ENCODE results near the gene ASAP2. TPM values are rescaled to one million over a fixed set of nuclear protein-coding genes. Genes with fewer than 3 reads are reported as not detected.
A peak's percentile ranks its signal among the peaks of the same experiment; 100 is the strongest.

ASAP2 gene
- total RNA-seq, 1 donor, result 66.2 TPM

DNA sequence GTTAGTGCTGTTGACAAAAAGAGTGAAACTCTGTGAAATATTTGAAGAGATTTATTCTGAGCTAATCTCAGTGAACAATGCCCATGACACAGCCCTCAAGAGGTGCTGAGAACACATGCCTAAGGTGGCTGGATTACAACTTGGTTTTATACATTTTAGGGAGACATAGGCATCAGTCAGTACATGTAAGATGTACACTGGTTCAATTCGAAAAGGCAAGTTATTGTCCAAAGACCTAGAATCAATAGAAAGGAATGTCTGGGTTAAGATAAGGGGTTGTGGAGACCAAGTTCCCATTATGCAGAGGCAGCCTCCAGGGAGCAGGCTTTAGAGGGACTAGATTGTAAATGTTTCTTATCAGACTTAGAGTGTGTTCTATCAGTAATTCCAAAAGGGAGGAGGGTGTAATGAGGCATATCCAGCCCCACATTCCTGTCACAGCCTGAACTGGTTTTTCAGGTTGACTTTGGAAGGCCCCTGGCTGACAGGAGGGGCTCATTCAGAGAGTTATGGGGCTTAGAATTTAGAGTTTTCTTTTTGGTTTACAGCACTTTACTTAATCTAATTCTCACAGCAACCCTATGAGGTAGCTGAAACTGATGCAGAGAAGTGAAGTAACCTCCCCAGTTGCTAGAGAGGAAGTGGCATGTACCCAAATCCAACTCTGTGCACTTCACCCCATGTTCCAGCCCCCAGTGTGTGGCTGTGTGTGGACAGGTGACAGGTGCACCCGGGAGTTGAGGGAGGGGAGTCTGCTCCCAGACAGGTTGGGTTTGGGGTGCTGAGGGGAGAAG is 28.3 kb upstream of the ASAP2 start:
- no peak for DNase-seq (ENCODE audit: insufficient read length, low spot score, missing footprints)
- Histone ChIP-seq H3K79me2 (ENCODE audit: insufficient read depth, low read length) (no peaks in the 10 kb centered on the region), H3K4me1 (ENCODE audit: insufficient read depth, low read length) (peaks cover 37% of the 10 kb centered on the region), H2AFZ (ENCODE audit: low read length) (peak overlapping the region; percentile 58), H3K9me3 (ENCODE audit: low read depth, low read length) (no peaks in the 10 kb centered on the region), H3K27ac (ENCODE audit: low read depth, low read length) (peak overlapping the region; percentile 98), H3K36me3 (ENCODE audit: insufficient read depth, low read length) (no peaks in the 10 kb centered on the region), H3K4me3 (ENCODE audit: insufficient read depth, low read length) (no peak overlapping the region), H3K27me3 (ENCODE audit: insufficient read depth, low read length) (no peaks in the 10 kb centered on the region), H3K4me2 (ENCODE audit: insufficient read depth, low read length) (peak overlapping the region; percentile 71), H4K20me1 (ENCODE audit: insufficient read depth, low read length) (no peaks in the 10 kb centered on the region)
- TF ChIP-seq, protein P1, sequence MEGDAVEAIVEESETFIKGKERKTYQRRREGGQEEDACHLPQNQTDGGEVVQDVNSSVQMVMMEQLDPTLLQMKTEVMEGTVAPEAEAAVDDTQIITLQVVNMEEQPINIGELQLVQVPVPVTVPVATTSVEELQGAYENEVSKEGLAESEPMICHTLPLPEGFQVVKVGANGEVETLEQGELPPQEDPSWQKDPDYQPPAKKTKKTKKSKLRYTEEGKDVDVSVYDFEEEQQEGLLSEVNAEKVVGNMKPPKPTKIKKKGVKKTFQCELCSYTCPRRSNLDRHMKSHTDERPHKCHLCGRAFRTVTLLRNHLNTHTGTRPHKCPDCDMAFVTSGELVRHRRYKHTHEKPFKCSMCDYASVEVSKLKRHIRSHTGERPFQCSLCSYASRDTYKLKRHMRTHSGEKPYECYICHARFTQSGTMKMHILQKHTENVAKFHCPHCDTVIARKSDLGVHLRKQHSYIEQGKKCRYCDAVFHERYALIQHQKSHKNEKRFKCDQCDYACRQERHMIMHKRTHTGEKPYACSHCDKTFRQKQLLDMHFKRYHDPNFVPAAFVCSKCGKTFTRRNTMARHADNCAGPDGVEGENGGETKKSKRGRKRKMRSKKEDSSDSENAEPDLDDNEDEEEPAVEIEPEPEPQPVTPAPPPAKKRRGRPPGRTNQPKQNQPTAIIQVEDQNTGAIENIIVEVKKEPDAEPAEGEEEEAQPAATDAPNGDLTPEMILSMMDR (IDR thresholded peaks at IDR 0.05; ENCODE audit: extremely low read depth, low read depth, low read length), result no peak

DNA sequence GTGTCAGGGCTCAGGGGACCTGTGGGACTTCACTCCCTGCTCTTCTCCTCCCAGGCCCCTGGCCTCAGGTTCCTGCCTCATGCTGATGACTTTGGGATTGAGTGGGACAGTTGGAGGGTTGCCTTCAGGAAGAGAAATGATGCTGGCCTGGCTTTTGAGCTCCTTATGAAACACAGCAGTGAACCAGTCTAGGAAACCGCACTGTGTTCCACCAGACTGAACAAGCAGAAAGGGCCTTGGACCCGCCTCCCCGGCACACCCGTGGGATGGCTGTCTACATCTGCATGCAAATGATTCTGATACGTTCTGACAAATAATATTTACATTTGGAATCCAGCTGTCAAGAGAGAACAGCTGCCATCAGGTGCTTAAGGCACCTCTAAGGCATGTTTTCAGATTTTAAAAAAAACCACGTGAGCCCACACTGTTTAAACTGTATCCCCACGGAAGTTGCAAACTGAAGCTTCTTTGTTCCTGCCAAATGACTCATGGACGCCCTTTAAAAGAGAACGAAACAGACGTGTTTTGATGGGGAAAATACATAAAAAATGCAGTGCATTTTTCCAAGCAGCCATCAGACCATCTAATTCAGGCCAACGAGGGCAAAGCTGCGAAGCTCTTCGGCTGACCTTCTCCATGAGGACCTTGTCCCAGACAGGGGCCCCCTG is 27.6 kb upstream of the ASAP2 start:
- H4K20me1 ChIP-seq (ENCODE audit: insufficient read depth, low read length), result no peaks in the 10 kb centered on the region
- H3K79me2 ChIP-seq (ENCODE audit: insufficient read depth, low read length), result no peaks in the 10 kb centered on the region
- H3K9me3 ChIP-seq (ENCODE audit: low read depth, low read length), result no peaks in the 10 kb centered on the region
- peak overlapping the region; percentile 98 for H3K27ac ChIP-seq (ENCODE audit: low read depth, low read length)
- H3K27me3 ChIP-seq (ENCODE audit: insufficient read depth, low read length), result no peaks in the 10 kb centered on the region
- H3K4me1 ChIP-seq (ENCODE audit: insufficient read depth, low read length), result peaks cover 37% of the 10 kb centered on the region
- H2AFZ ChIP-seq (ENCODE audit: low read length), result peak overlapping the region; percentile 58
- H3K4me3 ChIP-seq (ENCODE audit: insufficient read depth, low read length), result peak overlapping the region; percentile 40
- H3K4me2 ChIP-seq (ENCODE audit: insufficient read depth, low read length), result peak overlapping the region; percentile 71
- peak; percentile 92 for DNase-seq (ENCODE audit: insufficient read length, low spot score, missing footprints)
- no peaks in the 10 kb centered on the region for H3K36me3 ChIP-seq (ENCODE audit: insufficient read depth, low read length)
- TF ChIP-seq, protein P1 (IDR thresholded peaks at IDR 0.05; ENCODE audit: extremely low read depth, low read depth, low read length), result no peak

DNA sequence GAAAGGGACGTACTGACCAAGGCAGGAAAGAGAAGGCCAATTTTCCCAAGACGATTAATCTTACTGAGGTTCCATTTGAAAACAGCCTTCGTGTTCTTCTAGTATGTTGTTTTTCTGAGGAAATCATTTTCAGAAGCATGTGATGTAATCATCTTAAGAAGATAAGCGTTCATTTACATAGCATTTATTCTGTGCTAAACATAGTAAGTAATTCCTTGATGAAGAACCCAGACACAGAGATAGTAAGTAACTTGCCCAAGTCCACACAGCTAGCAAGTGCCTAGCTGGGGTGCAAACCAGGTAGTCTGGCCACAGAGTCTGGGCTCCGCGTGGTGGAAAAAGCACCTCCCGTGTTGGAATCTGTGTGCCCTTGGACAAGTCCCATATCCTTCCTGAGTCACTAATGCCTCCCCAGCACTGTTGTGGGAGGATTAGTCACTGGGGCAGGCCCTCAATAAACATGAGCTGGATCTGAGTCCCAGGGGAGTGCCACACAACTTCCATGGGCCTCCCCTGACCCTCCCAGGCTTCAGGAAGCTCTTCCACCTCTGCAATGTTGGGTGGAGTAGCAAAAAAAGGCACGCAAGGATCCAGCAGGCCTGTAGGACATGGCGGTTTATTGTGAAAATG is 26.9 kb upstream of the ASAP2 start:
- H3K27me3 ChIP-seq (ENCODE audit: insufficient read depth, low read length), result no peaks in the 10 kb centered on the region
- TF ChIP-seq, protein P1 (IDR thresholded peaks at IDR 0.05; ENCODE audit: extremely low read depth, low read depth, low read length), result no peak
- no peaks in the 10 kb centered on the region for H3K9me3 ChIP-seq (ENCODE audit: low read depth, low read length)
- no peaks in the 10 kb centered on the region for H3K79me2 ChIP-seq (ENCODE audit: insufficient read depth, low read length)
- H4K20me1 ChIP-seq (ENCODE audit: insufficient read depth, low read length), result no peaks in the 10 kb centered on the region
- H3K36me3 ChIP-seq (ENCODE audit: insufficient read depth, low read length), result no peaks in the 10 kb centered on the region
- DNase-seq (ENCODE audit: insufficient read length, low spot score, missing footprints), result peak; percentile 95
- H3K4me2 ChIP-seq (ENCODE audit: insufficient read depth, low read length), result peak overlapping the region; percentile 71
- H2AFZ ChIP-seq (ENCODE audit: low read length), result peak overlapping the region; percentile 58
- peak overlapping the region; percentile 40 for H3K4me3 ChIP-seq (ENCODE audit: insufficient read depth, low read length)
- H3K27ac ChIP-seq (ENCODE audit: low read depth, low read length), result peak overlapping the region; percentile 98
- H3K4me1 ChIP-seq (ENCODE audit: insufficient read depth, low read length), result peaks cover 34% of the 10 kb centered on the region

DNA sequence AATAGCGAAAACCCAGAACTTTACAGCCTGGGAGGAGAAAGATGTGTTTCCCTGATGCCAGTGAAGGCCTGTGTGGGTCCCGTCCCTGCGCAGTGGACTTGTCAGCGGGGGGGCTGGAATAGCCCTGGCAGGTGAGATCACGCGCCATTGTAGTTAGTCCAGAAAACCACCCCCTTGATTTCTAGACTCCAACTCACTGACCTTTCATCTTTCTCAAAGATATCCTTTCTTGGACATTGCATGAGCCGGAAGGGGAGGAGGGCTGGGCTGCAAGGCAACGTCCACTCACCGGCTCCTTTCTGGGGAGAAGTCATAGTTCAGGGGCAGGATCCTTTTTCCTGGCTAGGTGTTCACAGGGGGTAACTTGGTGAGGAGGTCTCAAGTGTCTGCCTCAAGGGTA is 22.3 kb upstream of the ASAP2 start:
- Histone ChIP-seq H3K9me3 (ENCODE audit: low read depth, low read length) (no peaks in the 10 kb centered on the region), H3K4me2 (ENCODE audit: insufficient read depth, low read length) (no peak overlapping the region), H3K4me3 (ENCODE audit: insufficient read depth, low read length) (no peak overlapping the region), H3K27me3 (ENCODE audit: insufficient read depth, low read length) (no peaks in the 10 kb centered on the region), H4K20me1 (ENCODE audit: insufficient read depth, low read length) (no peaks in the 10 kb centered on the region), H3K36me3 (ENCODE audit: insufficient read depth, low read length) (no peaks in the 10 kb centered on the region), H3K27ac (ENCODE audit: low read depth, low read length) (no peak overlapping the region), H3K79me2 (ENCODE audit: insufficient read depth, low read length) (no peaks in the 10 kb centered on the region), H2AFZ (ENCODE audit: low read length) (peak overlapping the region; percentile 50), H3K4me1 (ENCODE audit: insufficient read depth, low read length) (peaks cover 26% of the 10 kb centered on the region)
- TF ChIP-seq, protein P1 (IDR thresholded peaks at IDR 0.05; ENCODE audit: extremely low read depth, low read depth, low read length), result no peak
- no peak for DNase-seq (ENCODE audit: insufficient read length, low spot score, missing footprints)

All from osteoblast (primary cell).